DOHH2 (cell line): ENCODE measurements around the gene LRIG2.

Experiments
- H3F3A ChIP-seq: fragments of 200-600 bp; sonication (generic), shearing (Covaris generic); 2 replicates; pipeline ENCODE4 v1.6.0; 2016; ENCODE audit warnings: antibody characterized with exemption, mild to moderate bottlenecking; ENCODE audit not compliant: control insufficient read depth, insufficient read depth
- H3K27ac ChIP-seq: fragments of 200-600 bp; sonication (generic); 2 replicates; pipeline ENCODE4 v1.5.1; 2014; ENCODE audit warnings: low read depth, mild to moderate bottlenecking, low read length, moderate library complexity
- H3K27me3 ChIP-seq: fragments of 200-600 bp; sonication (generic); 2 replicates; pipeline ENCODE4 v1.6.1; 2014; ENCODE audit warnings: mild to moderate bottlenecking, low read length, mixed read lengths; ENCODE audit not compliant: control insufficient read depth
- H3K36me3 ChIP-seq: fragments of 200-600 bp; sonication (generic); 2 replicates; pipeline ENCODE4 v1.6.1; 2014; ENCODE audit warnings: mild to moderate bottlenecking, low read length, moderate library complexity, mixed read lengths; ENCODE audit not compliant: control insufficient read depth
- H3K4me1 ChIP-seq: fragments of 200-600 bp; sonication (generic); 2 replicates; pipeline ENCODE4 v1.6.1; 2014; ENCODE audit warnings: mild to moderate bottlenecking, low read length, mixed read lengths; ENCODE audit not compliant: control insufficient read depth
- H3K4me2 ChIP-seq: fragments of 200-600 bp; sonication (generic); 2 replicates; pipeline ENCODE4 v1.6.0; 2014; ENCODE audit warnings: mild to moderate bottlenecking, low read length, moderate library complexity
- H3K4me3 ChIP-seq: fragments of 200-600 bp; sonication (generic); 2 replicates; pipeline ENCODE4 v1.5.1; 2014; ENCODE audit warnings: mild to moderate bottlenecking, low read length, mixed read lengths
- H3K79me2 ChIP-seq: fragments of 200-600 bp; sonication (generic); 2 replicates; pipeline ENCODE4 v1.6.1; 2014; ENCODE audit warnings: mild to moderate bottlenecking, low read length, mixed read lengths; ENCODE audit not compliant: control insufficient read depth
- H3K9me2 ChIP-seq: fragments of 200-600 bp; sonication (generic); replicated peaks from 2 replicates; pipeline ENCODE4 v1.6.1; 2014; ENCODE audit warnings: mild to moderate bottlenecking, low read length, mixed read lengths; ENCODE audit not compliant: control insufficient read depth
- H3K9me3 ChIP-seq: fragments of 200-600 bp; sonication (generic); 2 replicates; pipeline ENCODE4 v1.6.1; 2014; ENCODE audit warnings: antibody characterized with exemption, low read length, mixed read lengths; ENCODE audit not compliant: control insufficient read depth, insufficient read depth
- H4K20me1 ChIP-seq: fragments of 200-600 bp; sonication (generic); 2 replicates; pipeline ENCODE4 v1.6.0; 2014; ENCODE audit warnings: low read depth, mild to moderate bottlenecking, antibody characterized with exemption, low read length, moderate library complexity; ENCODE audit not compliant: control insufficient read depth, insufficient read depth
- CTCF ChIP-seq: fragments of 200-600 bp; sonication (generic); IDR thresholded peaks from one replicate; pipeline ENCODE4 v1.5.1; 2014; ENCODE audit warnings: antibody characterized with exemption, mild to moderate bottlenecking, low read depth, low read length; ENCODE audit not compliant: poor library complexity, severe bottlenecking
- EZH2phosphoT487 ChIP-seq: fragments of 200-600 bp; sonication (generic); IDR thresholded peaks from 2 replicates; pipeline ENCODE4 v1.6.1; 2017; ENCODE audit warnings: borderline replicate concordance, mild to moderate bottlenecking, antibody characterized with exemption, low read length, moderate library complexity, mixed read lengths

LRIG2 gene

GRCh38 chr1:113140176-113140575 lies 67.2 kb downstream of the LRIG2 start:
- Histone ChIP-seq H3K27ac (no peak overlapping the region), H3K4me3 (no peak overlapping the region), H3K79me2 (no peaks in the 10 kb centered on the region), H3K4me2 (no peak overlapping the region), H3K4me1 (peaks cover 6% of the 10 kb centered on the region), H3K36me3 (no peaks in the 10 kb centered on the region), H4K20me1 (no peaks in the 10 kb centered on the region), H3F3A (no peaks in the 10 kb centered on the region), H3K9me3 (no peaks in the 10 kb centered on the region), H3K27me3 (no peaks in the 10 kb centered on the region), H3K9me2 (no peaks in the 10 kb centered on the region)
- no peak for TF ChIP-seq CTCF

GRCh38 chr1:113140588-113141446 lies 67.8 kb downstream of the LRIG2 start:
- Histone ChIP-seq H3K27ac (no peak overlapping the region), H3F3A (no peaks in the 10 kb centered on the region), H3K4me3 (peak overlapping the region; percentile 37; the same call in 1 of the 2 replicates), H4K20me1 (no peaks in the 10 kb centered on the region), H3K36me3 (no peaks in the 10 kb centered on the region), H3K9me3 (no peaks in the 10 kb centered on the region), H3K27me3 (no peaks in the 10 kb centered on the region), H3K9me2 (no peaks in the 10 kb centered on the region), H3K79me2 (no peaks in the 10 kb centered on the region), H3K4me2 (peak overlapping the region; percentile 25), H3K4me1 (peaks cover 6% of the 10 kb centered on the region)
- TF ChIP-seq CTCF (peak; percentile 91), EZH2phosphoT487 (no peak)

- Histone ChIP-seq H3K4me3 (no peak overlapping the region), H3K36me3 (no peaks in the 10 kb centered on the region), H3K27ac (no peak overlapping the region), H3K9me3 (no peaks in the 10 kb centered on the region), H3F3A (no peaks in the 10 kb centered on the region), H3K79me2 (no peaks in the 10 kb centered on the region), H4K20me1 (no peaks in the 10 kb centered on the region), H3K4me1 (peaks cover 6% of the 10 kb centered on the region), H3K9me2 (no peaks in the 10 kb centered on the region), H3K4me2 (no peak overlapping the region), H3K27me3 (no peaks in the 10 kb centered on the region)
- TF ChIP-seq EZH2phosphoT487 (no peak), CTCF (no peak)
Observed at GRCh38 chr1:113141650-113142473, 68.9 kb downstream of the LRIG2 start.
